HepG2 (cell line): ENCODE measurements around the gene TPRN. TPM values are rescaled to one million over a fixed set of nuclear protein-coding genes. Genes with fewer than 3 reads are reported as not detected.
A peak's percentile ranks its signal among the peaks of the same experiment; 100 is the strongest.

Experiments
- AGO2 ChIP-seq: fragments of 200-400 bp; formaldehyde crosslinking; optimal IDR thresholded peaks from 2 replicates; pipeline ENCODE3; 2017; ENCODE audit warnings: mild to moderate bottlenecking, low read depth, low read length, moderate library complexity
- ASH2L ChIP-seq: fragments of 300-600, 200-600 bp; sonication (generic); IDR thresholded peaks from 2 replicates; pipeline ENCODE4 v1.7.0; 2017; ENCODE audit warnings: low read depth, mild to moderate bottlenecking, moderate library complexity, mixed read lengths, low read length; ENCODE audit not compliant: insufficient read length
- ATF4 ChIP-seq, 2 experiments: fragments of 450-650 bp in 1 of 2; sonication (generic) in 1 of 2; formaldehyde crosslinking; IDR thresholded peaks; 2 replicates each; pipeline versions ENCODE4 v1.5.0 to v1.8.0; 2020 to 2022; ENCODE audit warnings: mild to moderate bottlenecking in 1 of 2, missing genetic modification reagents in 1 of 2
- CBX5 ChIP-seq: sonication (generic); formaldehyde crosslinking; IDR thresholded peaks from 2 replicates; pipeline ENCODE4 v1.4.0; 2020; ENCODE audit warnings: missing genetic modification reagents, borderline replicate concordance
- ERF ChIP-seq: IDR thresholded peaks from 2 replicates; pipeline ENCODE4 v1.6.1; 2018; ENCODE audit warnings: missing biosample characterization, missing genetic modification reagents
- EZH2 ChIP-seq: conservative IDR thresholded peaks from 2 replicates; pipeline ENCODE4 v1.6.1; 2012; ENCODE audit warnings: mild to moderate bottlenecking, low read depth, low read length, moderate library complexity
- HMGA1 ChIP-seq: sonication (generic); formaldehyde crosslinking; conservative IDR thresholded peaks from 2 replicates; pipeline ENCODE4 v1.4.0; 2020; ENCODE audit warnings: missing genetic modification reagents
- HOXA9 ChIP-seq: sonication (generic); formaldehyde crosslinking; IDR thresholded peaks from 2 replicates; pipeline ENCODE4 v1.8.1; 2022; ENCODE audit warnings: missing genetic modification reagents, mild to moderate bottlenecking, moderate library complexity, borderline replicate concordance
- MIER3 ChIP-seq: IDR thresholded peaks from 2 replicates; pipeline ENCODE4 v1.6.1; 2016; ENCODE audit warnings: missing compliant biosample characterization, borderline replicate concordance
- RCOR2 ChIP-seq: IDR thresholded peaks from 2 replicates; pipeline ENCODE4 v1.6.1; 2016; ENCODE audit warnings: missing biosample characterization, missing genetic modification reagents
- SAP130 ChIP-seq: IDR thresholded peaks from 2 replicates; pipeline ENCODE4 v1.6.1; 2016; ENCODE audit warnings: low read depth
- SETDB1 ChIP-seq: sonication (generic); formaldehyde crosslinking; IDR thresholded peaks from 2 replicates; pipeline ENCODE4 v1.5.1; 2020; ENCODE audit warnings: missing genetic modification reagents, mild to moderate bottlenecking, borderline replicate concordance
- SOX6 ChIP-seq, 2 experiments: fragments of 450-650 bp in 1 of 2; sonication (generic) in 1 of 2; formaldehyde crosslinking in 1 of 2; IDR thresholded peaks; 2 replicates each; pipeline versions ENCODE4 v1.4.0 to v1.6.1; 2017 to 2020; ENCODE audit warnings: antibody characterized with exemption in 1 of 2, mild to moderate bottlenecking in 1 of 2, missing genetic modification reagents in 1 of 2
- SRSF1 ChIP-seq: fragments of 200-400 bp; formaldehyde crosslinking; optimal IDR thresholded peaks from 2 replicates; pipeline ENCODE3; 2017; ENCODE audit warnings: mild to moderate bottlenecking, low read depth, low read length, moderate library complexity
- ZBTB1 ChIP-seq: sonication (generic); formaldehyde crosslinking; IDR thresholded peaks from 2 replicates; pipeline ENCODE4 v1.4.0; 2020; ENCODE audit warnings: missing genetic modification reagents, borderline replicate concordance
- ZBTB8A ChIP-seq: sonication (generic); formaldehyde crosslinking; IDR thresholded peaks from 2 replicates; pipeline ENCODE4 v1.4.0; 2020; ENCODE audit warnings: mild to moderate bottlenecking, low read depth, missing genetic modification reagents, borderline replicate concordance
- ZFP62 ChIP-seq: sonication (generic); formaldehyde crosslinking; IDR thresholded peaks from 2 replicates; pipeline ENCODE4 v1.4.0; 2020; ENCODE audit warnings: missing genetic modification reagents
- ZNF121 ChIP-seq: sonication (generic); formaldehyde crosslinking; IDR thresholded peaks from 2 replicates; pipeline ENCODE4 v1.5.0; 2020; ENCODE audit warnings: mild to moderate bottlenecking, missing genetic modification reagents
- ZNF20 ChIP-seq: sonication (generic); formaldehyde crosslinking; IDR thresholded peaks from 2 replicates; pipeline ENCODE4 v1.4.0; 2020; ENCODE audit warnings: mild to moderate bottlenecking, moderate library complexity, missing genetic modification reagents
- ZNF260 ChIP-seq: sonication (generic); formaldehyde crosslinking; IDR thresholded peaks from 2 replicates; pipeline ENCODE4 v1.4.0; 2020; ENCODE audit warnings: missing genetic modification reagents, low read depth, mild to moderate bottlenecking, borderline replicate concordance
- ZNF264 ChIP-seq: sonication (generic); formaldehyde crosslinking; IDR thresholded peaks from 2 replicates; pipeline ENCODE4 v1.4.0; 2020; ENCODE audit warnings: missing genetic modification reagents
- ZNF33A ChIP-seq: sonication (generic); formaldehyde crosslinking; IDR thresholded peaks from 2 replicates; pipeline ENCODE4 v1.5.1; 2020; ENCODE audit warnings: missing genetic modification reagents, mild to moderate bottlenecking, moderate library complexity, borderline replicate concordance
- ZNF460 ChIP-seq: sonication (generic); formaldehyde crosslinking; IDR thresholded peaks from 2 replicates; pipeline ENCODE4 v1.5.1; 2020; ENCODE audit warnings: missing genetic modification reagents, mild to moderate bottlenecking, borderline replicate concordance
- ZNF484 ChIP-seq: sonication (generic); formaldehyde crosslinking; IDR thresholded peaks from 2 replicates; pipeline ENCODE4 v1.5.1; 2020; ENCODE audit warnings: mild to moderate bottlenecking, low read depth, missing genetic modification reagents, borderline replicate concordance
- ZNF501 ChIP-seq: sonication (generic); formaldehyde crosslinking; IDR thresholded peaks from 2 replicates; pipeline ENCODE4 v1.5.1; 2020; ENCODE audit warnings: mild to moderate bottlenecking, moderate library complexity, missing genetic modification reagents
- ZNF75D ChIP-seq: sonication (generic); formaldehyde crosslinking; IDR thresholded peaks from 2 replicates; pipeline ENCODE4 v1.8.1; 2023; ENCODE audit warnings: missing genetic modification reagents, mild to moderate bottlenecking, borderline replicate concordance
- ZNF782 ChIP-seq: sonication (generic); formaldehyde crosslinking; IDR thresholded peaks from 2 replicates; pipeline ENCODE4 v1.4.0; 2020; ENCODE audit warnings: missing genetic modification reagents, mild to moderate bottlenecking, borderline replicate concordance
- ZSCAN25 ChIP-seq: sonication (generic); formaldehyde crosslinking; IDR thresholded peaks from 2 replicates; pipeline ENCODE4 v1.8.0; 2022; ENCODE audit warnings: mild to moderate bottlenecking, missing genetic modification reagents
- polyA plus RNA-seq, 8 experiments: library from polyadenylated mRNA; depleted of rRNA in 3 of 8; stranded (reverse) in 7 of 8; unstranded in 1 of 8; fragments of >200 nt; fragmentation: Illumina TruSeq in 4 of 8; extraction: Trizol in 4 of 8; gene quantifications; 2 replicates each; pipeline versions ENCODE4 v1.2.1 to v1.2.3, GENCODE V29; 2011 to 2016; ENCODE audit warnings: low read depth in 4 of 8, missing spikeins in 1 of 8, mixed read lengths in 1 of 8; ENCODE audit not compliant: insufficient read depth in 1 of 8
- total RNA-seq, 5 experiments: library from RNA; depleted of rRNA; stranded (reverse); fragments of >200 nt; fragmentation: Illumina TruSeq; extraction: Trizol; gene quantifications; 2 replicates each; pipeline ENCODE4 v1.2.3, GENCODE V29; 2016; ENCODE audit warnings: low read depth in 1 of 5
- TF ChIP-seq, protein P1 (sequence below): sonication (generic); formaldehyde crosslinking; IDR thresholded peaks from 2 replicates; pipeline ENCODE4 v1.4.0; 2020; ENCODE audit warnings: mild to moderate bottlenecking, missing genetic modification reagents, borderline replicate concordance

TPRN gene
- total and polyA plus RNA-seq, 2 of the 13 experiments (the other 11 are each of a cell fraction or from before 2014, with no cell fraction given), result 10.1 to 19.2 TPM

DNA sequence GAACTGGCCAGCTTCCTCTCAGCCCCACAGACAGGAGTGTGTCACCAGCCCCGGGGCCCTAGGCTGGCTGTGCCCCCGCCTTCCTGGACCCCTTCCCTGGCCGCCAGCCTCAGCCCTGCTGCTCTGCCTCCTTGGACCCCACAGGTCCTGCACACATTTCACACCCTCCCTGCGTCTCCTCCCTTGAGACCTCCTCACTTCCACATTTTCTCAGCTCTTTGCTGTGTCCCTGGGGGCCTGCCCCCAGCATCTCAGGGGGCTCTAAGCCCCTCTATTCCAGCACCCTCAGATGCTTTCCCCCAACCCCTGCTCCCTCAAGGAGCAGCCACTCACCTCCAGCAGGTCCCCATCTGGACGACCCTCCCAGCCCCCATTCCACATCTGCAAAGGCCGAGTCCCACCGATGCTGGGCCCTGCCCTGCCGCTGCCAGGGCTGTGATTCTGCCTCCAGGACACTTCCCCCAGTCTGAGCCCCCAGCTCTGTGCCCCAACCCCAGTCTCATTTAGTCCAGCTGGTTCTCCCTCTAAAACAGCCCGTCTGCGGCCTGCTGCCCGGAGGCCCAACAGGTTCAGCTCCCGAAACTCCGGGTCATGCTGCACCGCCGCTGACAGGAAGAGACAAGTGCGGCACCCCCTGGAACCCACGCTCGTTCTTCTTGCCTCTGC lies 34.4 kb upstream of the TPRN start (continued):
- 0 out of 2 replicates have a peak, but pooled peaks have one; percentile 10 for TF ChIP-seq ZNF782 (CRISPR knock-in tag)
- no peak for TF ChIP-seq ZNF33A
- TF ChIP-seq ZNF460 (CRISPR knock-in tag), result no peak
- no peak for TF ChIP-seq ZBTB1
- TF ChIP-seq ZBTB8A, result 0 out of 2 replicates have a peak, but pooled peaks have one; percentile 19
- no peak for TF ChIP-seq ERF (CRISPR knock-in tag)
- TF ChIP-seq CBX5 (CRISPR knock-in tag), result no peak
- TF ChIP-seq HOXA9, result no peak
- no peak for TF ChIP-seq EZH2
- TF ChIP-seq ZNF20, result no peak
- no peak for TF ChIP-seq ZNF75D (CRISPR knock-in tag)
- TF ChIP-seq ATF4 (CRISPR knock-in tag; IDR thresholded peaks at IDR 0.05), result no peak
- no peak for TF ChIP-seq RCOR2
- no peak for TF ChIP-seq ZNF501
- no peak for TF ChIP-seq MIER3 (CRISPR knock-in tag)
- TF ChIP-seq, protein P1, sequence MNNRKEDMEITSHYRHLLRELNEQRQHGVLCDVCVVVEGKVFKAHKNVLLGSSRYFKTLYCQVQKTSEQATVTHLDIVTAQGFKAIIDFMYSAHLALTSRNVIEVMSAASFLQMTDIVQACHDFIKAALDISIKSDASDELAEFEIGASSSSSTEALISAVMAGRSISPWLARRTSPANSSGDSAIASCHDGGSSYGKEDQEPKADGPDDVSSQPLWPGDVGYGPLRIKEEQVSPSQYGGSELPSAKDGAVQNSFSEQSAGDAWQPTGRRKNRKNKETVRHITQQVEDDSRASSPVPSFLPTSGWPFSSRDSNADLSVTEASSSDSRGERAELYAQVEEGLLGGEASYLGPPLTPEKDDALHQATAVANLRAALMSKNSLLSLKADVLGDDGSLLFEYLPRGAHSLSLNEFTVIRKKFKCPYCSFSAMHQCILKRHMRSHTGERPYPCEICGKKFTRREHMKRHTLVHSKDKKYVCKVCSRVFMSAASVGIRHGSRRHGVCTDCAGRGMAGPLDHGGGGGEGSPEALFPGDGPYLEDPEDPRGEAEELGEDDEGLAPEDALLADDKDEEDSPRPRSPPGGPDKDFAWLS, result no peak
- no peak for TF ChIP-seq ASH2L
- TF ChIP-seq ZNF264 (CRISPR knock-in tag), result no peak
- no peak for TF ChIP-seq ZNF260
- TF ChIP-seq SRSF1, result no peak
- TF ChIP-seq SOX6 (IDR thresholded peaks at IDR 0.05), result no peak
- TF ChIP-seq SOX6 (CRISPR knock-in tag; IDR thresholded peaks at IDR 0.05), result no peak
- TF ChIP-seq HMGA1 (CRISPR knock-in tag), result no peak
- no peak for TF ChIP-seq SETDB1 (CRISPR knock-in tag)
- no peak for TF ChIP-seq SAP130
- TF ChIP-seq ZNF121, result no peak
- TF ChIP-seq AGO2, result no peak
- TF ChIP-seq ZFP62, result no peak
- no peak for TF ChIP-seq ZNF484
- TF ChIP-seq ZSCAN25, result 0 out of 2 replicates have a peak, but pooled peaks have one; percentile 13
